Thyroid gland (tissue), 4 donors: ENCODE measurements around the gene COL12A1.

Experiments used
- POLR2A ChIP-seq, 2 donors: fragments of 450-650 bp; IDR thresholded peaks; one replicate each; pipeline ENCODE4 v1.6.1; 2017; ENCODE audit warnings: antibody characterized with exemption in 2 of 2, mild to moderate bottlenecking in 2 of 2, moderate library complexity in 1 of 2
- TF ChIP-seq, protein P1 (sequence below), 6 experiments: fragments of 200-600 bp in 3 of 6; fragments of 450-650 bp in 3 of 6; sonication (generic) in 3 of 6; IDR thresholded peaks; one replicate each; pipeline ENCODE4 v1.5.1; 2016 to 2019; ENCODE audit warnings: antibody characterized with exemption in 6 of 6, mild to moderate bottlenecking in 2 of 6, inconsistent platforms in 1 of 6, moderate library complexity in 1 of 6

DNA sequence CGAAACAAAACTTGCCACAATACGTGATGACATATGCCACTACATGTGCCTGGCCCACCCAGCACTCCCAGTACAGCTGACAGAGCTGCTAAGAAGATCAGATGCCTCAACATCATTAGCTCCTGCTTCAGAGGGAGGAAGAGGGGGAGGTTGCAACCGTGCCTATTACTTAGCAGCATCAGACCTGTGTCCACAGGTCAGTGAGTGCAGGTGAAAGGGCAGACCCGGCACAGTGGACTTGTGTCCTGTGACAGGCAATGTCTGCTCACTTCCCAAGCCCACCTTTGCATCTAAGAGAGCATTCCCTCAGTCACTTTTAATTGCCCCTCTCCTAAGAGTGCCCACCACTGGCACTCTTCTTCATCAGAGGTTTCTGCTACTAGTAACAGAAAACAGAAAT lies 9.4 kb upstream of the COL12A1 start:
- TF ChIP-seq, protein P1, sequence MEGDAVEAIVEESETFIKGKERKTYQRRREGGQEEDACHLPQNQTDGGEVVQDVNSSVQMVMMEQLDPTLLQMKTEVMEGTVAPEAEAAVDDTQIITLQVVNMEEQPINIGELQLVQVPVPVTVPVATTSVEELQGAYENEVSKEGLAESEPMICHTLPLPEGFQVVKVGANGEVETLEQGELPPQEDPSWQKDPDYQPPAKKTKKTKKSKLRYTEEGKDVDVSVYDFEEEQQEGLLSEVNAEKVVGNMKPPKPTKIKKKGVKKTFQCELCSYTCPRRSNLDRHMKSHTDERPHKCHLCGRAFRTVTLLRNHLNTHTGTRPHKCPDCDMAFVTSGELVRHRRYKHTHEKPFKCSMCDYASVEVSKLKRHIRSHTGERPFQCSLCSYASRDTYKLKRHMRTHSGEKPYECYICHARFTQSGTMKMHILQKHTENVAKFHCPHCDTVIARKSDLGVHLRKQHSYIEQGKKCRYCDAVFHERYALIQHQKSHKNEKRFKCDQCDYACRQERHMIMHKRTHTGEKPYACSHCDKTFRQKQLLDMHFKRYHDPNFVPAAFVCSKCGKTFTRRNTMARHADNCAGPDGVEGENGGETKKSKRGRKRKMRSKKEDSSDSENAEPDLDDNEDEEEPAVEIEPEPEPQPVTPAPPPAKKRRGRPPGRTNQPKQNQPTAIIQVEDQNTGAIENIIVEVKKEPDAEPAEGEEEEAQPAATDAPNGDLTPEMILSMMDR (IDR thresholded peaks at IDR 0.05), result no peak
- TF ChIP-seq POLR2A (IDR thresholded peaks at IDR 0.05), result no peak
